K562 (cell line): ENCODE data around the gene JUN.

ENCODE experiments used
- DMBX1 ChIP-seq: fragments of 250-450 bp; sonication (Bioruptor Pico); IDR thresholded peaks from 2 replicates; pipeline ENCODE4 v1.8.0; 2022; ENCODE audit warnings: inconsistent platforms, mild to moderate bottlenecking, moderate library complexity, borderline replicate concordance
- ELK3 ChIP-seq: fragments of 450-650 bp; formaldehyde crosslinking; IDR thresholded peaks from 2 replicates; pipeline ENCODE4 v1.4.0; 2020; ENCODE audit warnings: mild to moderate bottlenecking
- NBN ChIP-seq: fragments of 450-650 bp; IDR thresholded peaks from 2 replicates; pipeline ENCODE4 v1.6.1; 2016; ENCODE audit warnings: low read depth, mild to moderate bottlenecking
- NELFE ChIP-seq: IDR thresholded peaks from 2 replicates; pipeline ENCODE4 v1.6.1; 2011; ENCODE audit warnings: mild to moderate bottlenecking; ENCODE audit not compliant: insufficient read depth, insufficient read length
- POLR2A ChIP-seq: fragments of 450-650 bp; conservative IDR thresholded peaks from 2 replicates; pipeline ENCODE4 v1.6.1; 2016
- SOX6 ChIP-seq: fragments of 450-650 bp; IDR thresholded peaks from 2 replicates; pipeline ENCODE4 v1.6.1; 2014; ENCODE audit warnings: mild to moderate bottlenecking
- TAF15 ChIP-seq: fragments of 200-400 bp; formaldehyde crosslinking; IDR thresholded peaks from 2 replicates; pipeline ENCODE4 v1.6.1; 2017; ENCODE audit warnings: mild to moderate bottlenecking, low read depth, low read length, moderate library complexity
- TEAD1 ChIP-seq, 2 experiments: fragments of 450-650 bp in 1 of 2; sonication (generic) in 1 of 2; formaldehyde crosslinking; IDR thresholded peaks; 2 replicates each; pipeline versions ENCODE4 v1.4.0 to v1.8.0; 2020 to 2022; ENCODE audit warnings: mild to moderate bottlenecking in 2 of 2, missing genetic modification reagents in 1 of 2
- TF ChIP-seq, protein P1 (sequence below), 3 experiments: IDR thresholded peaks in 2 of 3; conservative IDR thresholded peaks in 1 of 3; 2 replicates each; pipeline ENCODE4 v1.5.1; 2011 to 2012; ENCODE audit warnings: low read length in 3 of 3, mild to moderate bottlenecking in 3 of 3, control low read depth in 2 of 3, improper control_type of control experiment in 1 of 3, inconsistent platforms in 1 of 3, low read depth in 1 of 3, mixed read lengths in 1 of 3, moderate library complexity in 1 of 3; ENCODE audit not compliant: insufficient read depth in 2 of 3
- TF ChIP-seq, protein P2 (sequence below), 2 experiments: fragments of 450-650 bp in 1 of 2; IDR thresholded peaks; 2 replicates each; pipeline ENCODE4 v1.6.1; 2011 to 2017; ENCODE audit warnings: low read depth in 2 of 2, antibody characterized with exemption in 1 of 2, borderline replicate concordance in 1 of 2, low read length in 1 of 2, mild to moderate bottlenecking in 1 of 2, mixed read lengths in 1 of 2; ENCODE audit not compliant: control insufficient read depth in 1 of 2

DNA sequence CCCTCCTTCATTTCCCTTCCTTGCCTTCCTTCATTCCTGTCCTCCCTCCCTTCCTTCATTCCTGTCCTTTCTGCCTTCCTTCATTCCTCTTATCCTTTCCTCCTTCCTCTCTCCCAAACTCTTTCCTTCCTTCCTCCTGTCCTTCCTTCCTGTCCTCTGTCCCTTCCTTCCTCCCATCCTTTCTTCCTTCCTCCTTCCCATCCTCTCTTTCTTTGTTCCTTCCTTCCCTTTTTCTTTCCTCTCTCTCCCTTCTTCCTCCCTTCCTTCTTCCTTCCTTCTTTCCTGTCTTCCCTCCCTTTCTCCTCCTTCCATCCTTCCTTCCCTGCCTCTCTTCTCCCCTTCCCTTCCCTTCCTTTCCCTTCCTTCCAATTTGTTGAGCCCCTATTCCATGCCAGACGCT lies 15.8 kb upstream of the JUN start:
- TF ChIP-seq TAF15, result no peak
- TF ChIP-seq, protein P1, sequence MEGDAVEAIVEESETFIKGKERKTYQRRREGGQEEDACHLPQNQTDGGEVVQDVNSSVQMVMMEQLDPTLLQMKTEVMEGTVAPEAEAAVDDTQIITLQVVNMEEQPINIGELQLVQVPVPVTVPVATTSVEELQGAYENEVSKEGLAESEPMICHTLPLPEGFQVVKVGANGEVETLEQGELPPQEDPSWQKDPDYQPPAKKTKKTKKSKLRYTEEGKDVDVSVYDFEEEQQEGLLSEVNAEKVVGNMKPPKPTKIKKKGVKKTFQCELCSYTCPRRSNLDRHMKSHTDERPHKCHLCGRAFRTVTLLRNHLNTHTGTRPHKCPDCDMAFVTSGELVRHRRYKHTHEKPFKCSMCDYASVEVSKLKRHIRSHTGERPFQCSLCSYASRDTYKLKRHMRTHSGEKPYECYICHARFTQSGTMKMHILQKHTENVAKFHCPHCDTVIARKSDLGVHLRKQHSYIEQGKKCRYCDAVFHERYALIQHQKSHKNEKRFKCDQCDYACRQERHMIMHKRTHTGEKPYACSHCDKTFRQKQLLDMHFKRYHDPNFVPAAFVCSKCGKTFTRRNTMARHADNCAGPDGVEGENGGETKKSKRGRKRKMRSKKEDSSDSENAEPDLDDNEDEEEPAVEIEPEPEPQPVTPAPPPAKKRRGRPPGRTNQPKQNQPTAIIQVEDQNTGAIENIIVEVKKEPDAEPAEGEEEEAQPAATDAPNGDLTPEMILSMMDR (IDR thresholded peaks at IDR 0.05 in 2 of 3, conservative IDR thresholded peaks at IDR 0.05 in 1 of 3; ENCODE audit: insufficient read depth in 2 of 3, low read depth in 1 of 3, low read length in 3 of 3), result no peak
- TF ChIP-seq NELFE, result no peak
- TF ChIP-seq ELK3 (CRISPR knock-in tag), result no peak
- TF ChIP-seq TEAD1 (CRISPR knock-in tag; IDR thresholded peaks at IDR 0.05), result no peak
- no peak for TF ChIP-seq NBN
- TF ChIP-seq, protein P2, sequence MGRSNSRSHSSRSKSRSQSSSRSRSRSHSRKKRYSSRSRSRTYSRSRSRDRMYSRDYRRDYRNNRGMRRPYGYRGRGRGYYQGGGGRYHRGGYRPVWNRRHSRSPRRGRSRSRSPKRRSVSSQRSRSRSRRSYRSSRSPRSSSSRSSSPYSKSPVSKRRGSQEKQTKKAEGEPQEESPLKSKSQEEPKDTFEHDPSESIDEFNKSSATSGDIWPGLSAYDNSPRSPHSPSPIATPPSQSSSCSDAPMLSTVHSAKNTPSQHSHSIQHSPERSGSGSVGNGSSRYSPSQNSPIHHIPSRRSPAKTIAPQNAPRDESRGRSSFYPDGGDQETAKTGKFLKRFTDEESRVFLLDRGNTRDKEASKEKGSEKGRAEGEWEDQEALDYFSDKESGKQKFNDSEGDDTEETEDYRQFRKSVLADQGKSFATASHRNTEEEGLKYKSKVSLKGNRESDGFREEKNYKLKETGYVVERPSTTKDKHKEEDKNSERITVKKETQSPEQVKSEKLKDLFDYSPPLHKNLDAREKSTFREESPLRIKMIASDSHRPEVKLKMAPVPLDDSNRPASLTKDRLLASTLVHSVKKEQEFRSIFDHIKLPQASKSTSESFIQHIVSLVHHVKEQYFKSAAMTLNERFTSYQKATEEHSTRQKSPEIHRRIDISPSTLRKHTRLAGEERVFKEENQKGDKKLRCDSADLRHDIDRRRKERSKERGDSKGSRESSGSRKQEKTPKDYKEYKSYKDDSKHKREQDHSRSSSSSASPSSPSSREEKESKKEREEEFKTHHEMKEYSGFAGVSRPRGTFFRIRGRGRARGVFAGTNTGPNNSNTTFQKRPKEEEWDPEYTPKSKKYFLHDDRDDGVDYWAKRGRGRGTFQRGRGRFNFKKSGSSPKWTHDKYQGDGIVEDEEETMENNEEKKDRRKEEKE (IDR thresholded peaks at IDR 0.05; ENCODE audit: borderline replicate concordance in 1 of 2, control insufficient read depth in 1 of 2, low read depth in 2 of 2, low read length in 1 of 2), result no peak
- no peak for TF ChIP-seq SOX6
- TF ChIP-seq DMBX1 (CRISPR knock-in tag), result no peak
- no peak for TF ChIP-seq POLR2A
